GM12873 (cell line): Measurements from ENCODE around the gene ZNF525.

ENCODE experiments used
- CTCF ChIP-seq: IDR thresholded peaks from 2 replicates; pipeline ENCODE4 v1.5.1; 2012; ENCODE audit warnings: low read depth, mild to moderate bottlenecking, moderate library complexity, low read length, control low read depth; ENCODE audit not compliant: insufficient read depth; ENCODE audit errors: missing control alignments

The ZNF525 gene

GRCh38 chr19:53422551-53422950 lies 57.0 kb downstream of the ZNF525 start:
- TF ChIP-seq CTCF: no peak

GRCh38 chr19:53424968-53425597 lies 59.6 kb downstream of the ZNF525 start:
- TF ChIP-seq CTCF: peak; percentile 83

DNA sequence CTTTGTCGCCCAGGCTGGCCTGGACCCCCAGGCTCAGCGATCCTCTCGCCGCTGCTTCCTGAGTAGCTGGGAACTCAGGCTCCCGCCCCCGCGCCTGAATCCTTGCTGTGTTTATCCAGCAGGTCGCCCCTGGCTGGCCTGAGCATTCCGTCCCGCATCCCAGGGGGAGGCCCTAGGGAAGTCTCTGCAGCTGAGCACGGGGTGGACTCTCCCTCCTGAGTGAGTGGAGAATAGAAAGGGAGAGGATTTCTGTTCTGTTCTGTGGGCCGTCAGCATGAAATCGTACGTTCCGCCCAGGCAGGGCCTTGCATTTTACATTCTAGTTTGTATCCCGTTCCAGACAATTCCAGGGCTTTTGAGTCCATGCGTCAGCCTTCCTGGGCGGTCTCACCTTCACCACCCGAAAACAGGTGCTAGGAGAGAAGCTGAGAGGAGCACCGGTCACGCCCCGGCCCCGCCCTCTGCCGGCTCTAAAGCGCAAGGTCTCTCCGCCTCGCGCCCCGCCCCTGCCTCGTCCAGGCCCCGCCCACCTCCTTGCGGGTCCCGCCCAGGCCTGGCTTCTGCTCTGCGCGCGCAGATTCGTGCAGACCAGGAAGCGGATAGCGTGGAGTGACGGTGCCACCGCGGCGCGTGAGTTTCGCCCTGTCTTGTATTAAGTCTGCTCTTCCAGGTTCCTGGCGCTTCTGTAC lies 66.0 kb downstream of the ZNF525 start, which contains the start of gene ZNF761:
Gene ZNF761, plus strand, starts transcription at position 586 of the 689 bp plus-strand sequence. CDS start 15,285 bp downstream, outside the sequence.
- peak; percentile 25 for TF ChIP-seq CTCF

DNA sequence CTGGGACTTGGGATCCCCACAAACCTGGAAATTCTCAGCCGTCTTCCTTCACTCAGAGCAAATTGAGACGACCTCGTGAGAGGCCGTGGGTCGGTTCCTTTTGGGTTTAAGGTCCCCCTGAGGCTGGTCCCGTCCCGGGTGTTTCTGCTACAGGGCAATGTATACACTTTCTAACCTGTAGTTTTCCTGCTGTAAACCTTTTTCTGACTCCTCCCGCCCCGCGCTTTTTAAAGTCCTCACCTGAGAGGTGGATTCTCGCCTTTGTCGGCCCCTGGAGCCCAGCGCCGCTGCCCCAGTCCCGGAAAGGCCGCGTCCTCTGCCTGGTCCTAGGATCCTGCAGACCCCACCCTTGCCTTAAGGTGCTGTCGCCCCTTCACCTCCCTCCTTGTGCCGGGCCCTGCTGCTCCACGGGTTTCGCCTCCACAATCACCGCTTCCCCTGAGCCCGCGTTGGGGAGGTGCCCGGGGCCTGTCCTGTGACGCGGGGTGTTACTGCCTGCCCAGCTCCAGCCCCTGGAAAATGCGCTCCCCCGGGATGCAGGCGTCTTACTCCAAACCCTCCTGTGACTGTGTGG lies 66.7 kb downstream of the ZNF525 start:
- no peak for TF ChIP-seq CTCF
